Ramos (cell line): ENCODE data around the gene CACNA2D4.

Source experiments
- in situ Hi-C: fragments of 300-500 bp; cut with MboI; formaldehyde crosslinking; loops from one replicate; pipeline ENCODE4 v1.14.3; 2022; ENCODE audit warnings: low sequenced_read_pairs; ENCODE audit not compliant: unreplicated experiment

CACNA2D4 gene

GRCh38 chr12:1836241-1836803, 82.1 kb downstream of the CACNA2D4 start:
- in situ Hi-C loops, result no loop called here

DNA sequence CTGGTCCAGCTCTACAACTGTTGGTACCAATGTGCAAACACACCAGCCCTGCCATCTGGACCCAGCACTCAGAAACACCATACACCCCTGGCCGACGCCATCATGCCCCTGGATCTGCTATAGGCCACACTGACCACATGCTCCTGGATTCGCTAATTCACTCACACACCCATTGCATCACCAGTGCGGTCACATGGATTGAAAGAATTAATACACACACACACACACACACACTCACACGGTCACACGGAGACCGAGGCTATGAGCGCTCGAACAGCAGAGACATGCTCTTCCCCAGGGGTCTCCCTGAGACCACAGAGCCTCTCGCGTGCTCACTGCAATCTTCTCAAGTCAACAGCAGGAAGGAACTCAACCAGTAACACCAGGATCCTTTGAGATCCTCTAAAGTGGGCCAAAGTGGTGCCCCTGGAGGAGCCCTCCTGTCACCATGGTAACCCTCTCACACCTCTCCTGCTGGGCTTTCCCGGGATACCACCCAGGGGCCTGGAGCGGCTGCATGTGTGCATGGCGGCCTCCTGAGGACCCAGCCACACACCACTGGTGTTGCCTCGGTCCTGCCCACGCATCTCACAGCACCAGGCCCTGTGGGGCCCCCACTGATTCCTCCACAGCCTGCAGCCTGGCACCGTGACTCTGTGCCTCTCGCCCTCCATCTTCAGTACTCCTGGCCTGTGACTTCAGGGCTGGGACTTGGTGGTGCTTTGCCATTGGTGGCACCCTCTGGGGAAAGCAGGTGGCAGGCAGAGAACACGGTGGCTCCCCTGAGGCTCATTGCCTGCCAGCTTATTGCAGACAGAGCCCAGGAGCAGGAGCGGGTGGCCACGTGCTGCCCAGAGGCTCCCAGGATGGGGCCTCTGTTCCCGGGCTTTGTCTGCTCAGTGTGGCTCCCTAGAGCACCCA, 83.0 kb downstream of the CACNA2D4 start:
- in situ Hi-C loops, result no loop called here

DNA sequence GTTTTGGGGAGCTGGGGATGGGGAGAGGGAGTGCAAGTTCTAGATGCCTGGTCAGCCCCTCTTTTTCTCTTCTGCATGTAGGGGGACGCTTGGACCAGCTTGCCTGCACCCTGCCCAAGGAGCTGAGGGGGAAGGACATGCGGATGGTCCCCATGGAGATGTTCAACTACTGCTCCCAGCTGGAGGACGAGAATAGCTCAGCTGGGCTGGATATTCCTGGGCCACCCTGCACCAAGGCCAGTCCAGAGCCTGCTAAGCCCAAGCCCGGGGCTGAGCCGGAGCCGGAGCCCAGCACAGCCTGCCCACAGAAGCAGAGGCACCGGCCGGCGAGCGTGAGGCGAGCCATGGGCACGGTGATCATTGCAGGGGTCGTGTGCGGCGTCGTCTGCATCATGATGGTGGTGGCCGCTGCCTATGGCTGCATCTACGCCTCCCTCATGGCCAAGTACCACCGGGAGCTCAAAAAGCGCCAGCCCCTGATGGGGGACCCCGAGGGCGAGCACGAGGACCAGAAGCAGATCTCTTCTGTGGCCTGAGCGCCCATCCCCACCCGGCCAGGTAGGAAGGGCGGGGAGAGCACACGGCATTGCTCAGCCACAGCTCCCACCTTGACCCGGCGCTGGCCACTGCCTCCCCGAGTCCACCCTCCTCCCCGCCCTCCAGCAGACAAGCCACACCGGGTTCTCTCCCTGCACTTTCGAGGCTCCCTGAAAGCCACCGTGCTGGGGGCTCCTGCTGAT, 84.1 kb downstream of the CACNA2D4 start:
- in situ Hi-C loops, result no loop called here

GRCh38 chr12:1833596-1834028, 84.8 kb downstream of the CACNA2D4 start:
- in situ Hi-C loops, result no loop called here

DNA sequence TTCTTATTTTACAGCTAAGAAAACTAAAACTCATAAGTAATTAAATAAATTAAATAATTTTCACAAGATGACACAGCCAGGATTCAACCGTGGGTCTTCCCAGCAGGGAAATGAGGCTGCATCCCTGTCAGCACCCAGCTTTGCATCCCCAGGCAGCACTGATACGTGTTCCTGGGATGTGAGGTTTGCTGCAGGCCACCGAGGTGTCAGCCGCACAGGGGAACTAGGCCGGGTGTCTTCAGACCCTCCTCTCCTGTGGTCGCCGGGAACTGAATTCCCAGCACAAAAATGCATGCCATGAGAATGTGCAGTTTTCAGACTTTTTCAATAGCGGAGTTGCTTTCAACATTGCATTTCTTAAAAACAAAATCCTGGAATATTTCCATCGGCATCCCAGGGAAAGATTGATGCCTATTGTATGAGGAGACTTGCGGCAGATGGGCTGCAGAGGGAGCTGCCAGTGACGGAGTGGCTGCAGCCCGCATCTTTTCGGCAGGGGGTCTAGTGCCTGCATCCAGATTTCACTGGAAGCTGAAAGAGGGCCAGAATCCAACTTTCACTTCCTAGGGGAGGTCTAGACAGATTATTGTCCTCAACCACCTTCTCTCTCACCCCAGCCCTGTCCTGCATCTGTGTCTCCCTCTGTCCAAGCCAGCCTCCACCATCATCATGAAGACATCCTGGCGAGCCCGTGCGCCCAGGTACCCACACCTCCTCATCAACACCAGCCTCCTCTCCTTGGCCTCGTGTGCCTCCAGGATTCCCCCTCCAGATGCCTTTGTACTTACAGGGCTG, 85.5 kb downstream of the CACNA2D4 start:
- in situ Hi-C loops, result no loop called here

DNA sequence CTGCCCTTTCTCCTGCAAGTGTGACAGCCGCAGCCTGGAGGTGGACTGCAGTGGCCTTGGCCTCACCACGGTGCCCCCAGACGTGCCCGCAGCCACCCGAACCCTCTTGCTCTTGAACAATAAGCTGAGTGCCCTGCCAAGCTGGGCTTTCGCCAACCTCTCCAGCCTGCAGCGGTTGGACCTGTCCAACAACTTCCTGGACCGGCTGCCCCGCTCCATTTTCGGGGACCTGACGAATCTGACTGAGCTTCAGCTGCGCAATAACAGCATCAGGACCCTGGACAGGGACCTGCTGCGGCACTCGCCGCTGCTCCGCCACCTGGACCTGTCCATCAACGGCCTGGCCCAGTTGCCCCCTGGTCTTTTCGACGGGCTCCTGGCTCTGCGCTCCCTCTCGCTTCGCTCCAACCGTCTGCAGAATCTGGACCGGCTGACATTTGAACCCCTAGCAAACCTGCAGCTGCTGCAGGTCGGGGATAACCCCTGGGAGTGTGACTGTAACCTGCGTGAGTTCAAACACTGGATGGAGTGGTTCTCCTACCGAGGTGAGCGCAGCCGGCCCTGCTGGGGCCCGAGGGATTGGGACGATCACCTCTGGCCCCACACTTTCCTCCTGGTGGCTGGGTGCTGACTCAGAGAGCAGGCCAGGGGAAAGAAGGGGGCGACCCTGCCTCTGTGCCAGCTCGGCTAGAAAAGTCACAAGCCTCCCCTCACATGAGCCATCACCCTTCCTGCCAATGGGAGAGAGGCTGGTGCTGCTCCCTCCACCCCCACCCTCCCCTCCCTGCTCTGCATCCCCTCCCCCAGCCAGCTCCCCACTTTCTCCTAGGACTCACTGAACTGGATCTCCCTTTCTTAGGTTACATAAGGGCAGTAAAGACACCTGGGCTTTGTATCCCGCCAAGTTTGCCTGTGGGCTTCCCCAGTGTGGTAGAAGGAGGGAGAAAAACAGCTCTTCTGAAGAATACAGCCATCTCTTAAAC, 87.2 kb downstream of the CACNA2D4 start:
- in situ Hi-C loops, result no loop called here

DNA sequence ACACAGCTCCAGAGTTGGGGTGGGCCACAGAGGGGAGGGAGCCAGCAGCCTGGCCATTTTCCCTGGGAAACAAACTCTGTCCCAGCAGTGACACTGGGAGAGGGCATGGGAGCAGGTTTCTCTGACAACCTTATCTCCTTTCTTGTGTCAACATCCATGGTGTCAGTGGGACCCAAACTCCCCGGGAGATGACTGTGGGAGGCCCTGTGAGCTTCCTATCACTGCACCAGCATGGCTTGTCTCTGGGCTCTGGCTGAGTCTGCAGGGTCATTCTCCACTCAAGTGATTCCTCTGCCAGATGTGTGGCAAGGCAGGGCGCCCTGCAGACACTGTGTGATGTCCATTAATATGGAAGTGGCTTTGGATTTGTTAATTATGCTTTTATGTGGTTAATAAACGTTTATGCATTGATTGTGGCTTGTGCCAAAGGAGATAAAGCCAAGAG, 88.0 kb downstream of the CACNA2D4 start:
- in situ Hi-C loops, result no loop called here

GRCh38 chr12:1829306-1829900, 89.0 kb downstream of the CACNA2D4 start:
- in situ Hi-C loops, result no loop called here

GRCh38 chr12:1828856-1829255, 89.6 kb downstream of the CACNA2D4 start:
- in situ Hi-C loops, result no loop called here

DNA sequence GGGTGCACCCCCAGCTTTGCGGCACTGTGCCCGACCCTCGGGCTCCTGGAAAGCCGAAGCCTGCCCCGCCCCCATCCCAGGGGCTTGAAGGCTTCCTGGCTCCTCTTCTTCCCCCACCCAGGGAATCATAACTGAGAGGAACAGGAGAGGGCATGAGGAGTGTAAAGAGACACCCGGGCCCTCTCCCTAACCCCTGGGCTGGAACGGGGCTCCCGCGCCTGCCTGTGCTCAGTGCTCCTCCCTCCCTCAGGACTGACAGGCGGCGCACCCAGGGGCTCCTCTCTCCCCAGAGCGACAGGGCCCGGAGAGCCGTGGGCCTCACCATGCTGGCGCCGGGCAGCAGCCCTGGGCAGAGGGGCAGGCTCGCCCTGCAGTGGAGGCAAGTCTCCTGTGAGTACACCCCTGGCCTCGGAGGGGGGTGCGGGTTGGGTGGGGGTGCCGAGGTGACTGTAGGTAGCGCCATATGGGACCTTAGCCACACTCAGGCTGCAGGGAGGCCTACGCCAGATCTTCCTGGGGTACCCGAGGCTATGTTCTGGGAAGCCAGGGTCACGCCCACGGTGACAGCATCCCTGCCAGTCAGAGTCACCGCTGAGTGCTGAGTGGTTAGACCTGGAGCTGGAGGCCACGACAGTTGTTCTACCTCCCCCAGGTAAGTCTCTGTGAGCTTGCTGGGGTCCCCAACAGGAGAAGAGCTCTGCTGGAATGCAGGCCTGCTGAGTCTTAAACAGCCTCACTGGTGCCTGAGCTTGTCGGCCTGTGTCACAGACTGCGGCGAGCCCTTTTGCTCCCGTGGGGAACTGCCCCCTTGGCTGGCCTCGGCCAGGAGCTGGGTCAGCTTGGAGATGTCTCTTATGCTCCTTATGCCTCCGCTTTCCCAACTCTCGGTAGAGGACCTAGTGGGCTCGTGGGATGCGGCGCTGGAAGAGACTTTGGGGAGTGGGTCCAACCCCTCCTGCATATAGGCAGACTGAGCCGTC, 90.3 kb downstream of the CACNA2D4 start:
- in situ Hi-C loops, result no loop called here

DNA sequence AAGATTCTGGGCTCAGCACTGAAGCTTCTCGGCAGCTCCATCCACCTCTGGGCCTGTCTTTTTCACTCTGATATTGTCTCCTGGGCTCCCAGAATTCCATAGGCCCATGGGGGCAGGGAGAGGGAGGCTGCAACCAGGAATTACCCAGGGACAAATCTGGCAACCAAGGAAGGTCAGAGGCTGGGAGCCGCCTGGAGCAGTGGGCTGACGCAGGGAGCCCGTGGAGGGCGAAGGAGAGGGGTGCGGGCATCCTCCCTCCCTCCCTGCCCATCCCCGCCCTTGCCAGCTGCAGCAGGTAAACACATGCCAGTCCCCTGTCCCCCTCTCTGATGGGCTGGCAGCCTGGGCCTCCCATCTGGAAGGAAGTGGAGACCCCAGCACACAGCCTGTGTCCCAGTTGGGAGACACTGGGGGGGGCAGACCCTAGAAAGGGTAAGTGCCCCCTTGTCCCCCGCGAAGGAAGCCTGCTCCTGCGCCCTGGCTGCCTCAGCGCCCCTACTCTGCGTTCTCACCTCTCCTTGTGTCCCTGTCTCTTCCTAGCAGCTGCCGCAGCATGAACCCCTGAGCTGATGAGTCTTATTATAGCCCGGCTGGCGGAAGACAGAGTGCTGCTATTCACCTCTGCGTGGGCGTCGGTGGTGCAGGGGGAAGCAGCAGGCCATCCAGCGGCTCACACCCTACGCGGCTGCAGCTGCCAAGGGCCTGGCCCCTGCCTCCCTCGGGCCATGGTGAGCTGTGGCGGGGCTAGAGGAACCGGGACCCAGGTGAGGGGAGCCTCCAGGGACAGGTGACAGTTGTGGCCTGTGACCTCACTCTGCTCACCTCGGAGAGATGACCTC, 91.4 kb downstream of the CACNA2D4 start:
- in situ Hi-C loops, result no loop called here

DNA sequence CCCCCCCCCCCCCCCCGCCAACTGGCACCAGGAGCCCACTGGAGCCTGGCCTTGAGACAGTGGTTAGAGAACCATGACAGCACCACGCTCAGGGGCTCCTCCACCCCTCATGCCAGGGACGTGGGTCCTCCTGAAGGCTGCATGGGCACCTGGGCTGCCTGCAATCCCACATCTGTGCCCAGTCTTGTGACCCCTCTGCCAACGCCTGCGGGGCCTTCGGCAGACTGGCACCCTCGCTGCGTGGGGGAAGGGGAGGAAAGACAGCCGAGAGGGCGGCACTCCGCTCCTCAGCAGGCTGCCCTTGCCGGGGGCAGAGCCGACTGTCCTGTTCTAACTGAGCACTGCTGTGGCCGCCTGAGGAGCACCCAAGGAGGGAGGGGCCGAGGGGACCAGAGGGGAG, 92.1 kb downstream of the CACNA2D4 start:
- in situ Hi-C loops, result no loop called here

- in situ Hi-C loops, result no loop called here
Measured at GRCh38 chr12:1825382-1826102, 92.9 kb downstream of the CACNA2D4 start.

- in situ Hi-C loops, result no loop called here
Measured at GRCh38 chr12:1823237-1823636, 95.2 kb downstream of the CACNA2D4 start.

DNA sequence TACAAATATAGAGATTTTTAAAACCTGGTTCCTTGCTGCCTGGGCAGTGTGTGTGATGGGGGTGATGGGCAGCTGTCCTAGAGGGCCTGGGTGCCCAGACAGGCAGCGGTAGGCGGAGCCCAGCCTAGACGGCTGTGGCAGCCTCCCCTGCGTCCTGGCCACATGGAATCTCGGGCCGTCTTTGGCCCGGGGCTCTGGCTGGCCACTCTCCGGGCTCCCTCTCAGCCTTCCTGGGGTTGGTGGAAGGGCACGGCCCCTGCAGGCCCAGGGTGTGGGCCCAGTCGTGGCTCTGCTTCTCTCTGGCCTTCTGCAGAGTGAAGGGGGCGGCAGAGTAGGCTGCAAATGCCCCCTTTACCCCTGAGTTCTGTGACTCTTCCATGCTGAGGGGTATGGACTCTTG, 95.8 kb downstream of the CACNA2D4 start:
- in situ Hi-C loops, result no loop called here

- in situ Hi-C loops, result no loop called here
Measured at GRCh38 chr12:1821805-1822204, 96.6 kb downstream of the CACNA2D4 start.
